GM13976 (cell line): Measurements from ENCODE around the gene TBX1.
"Not testable (repeated sequence)": the region's sequence is repeated elsewhere in the genome, so short reads cannot be mapped to it uniquely, and the experiment has no call there.

Experiments used
- DNase-seq: peaks from one replicate; pipeline ENCODE4 v3.0.0; 2012; ENCODE audit warnings: low spot score
- CTCF ChIP-seq: IDR thresholded peaks from 2 replicates; pipeline ENCODE4 v1.5.1; 2012; ENCODE audit warnings: borderline replicate concordance, mild to moderate bottlenecking; ENCODE audit not compliant: insufficient read depth; ENCODE audit errors: extremely low read depth, missing control alignments, control extremely low read depth
- in situ Hi-C: fragments of 300-500 bp; cut with MboI; formaldehyde crosslinking; loops from one replicate; pipeline ENCODE4 v1.12.0; 2022; ENCODE audit warnings: low sequenced_read_pairs, mixed read lengths, inconsistent platforms; ENCODE audit not compliant: unreplicated experiment

The TBX1 gene

DNA sequence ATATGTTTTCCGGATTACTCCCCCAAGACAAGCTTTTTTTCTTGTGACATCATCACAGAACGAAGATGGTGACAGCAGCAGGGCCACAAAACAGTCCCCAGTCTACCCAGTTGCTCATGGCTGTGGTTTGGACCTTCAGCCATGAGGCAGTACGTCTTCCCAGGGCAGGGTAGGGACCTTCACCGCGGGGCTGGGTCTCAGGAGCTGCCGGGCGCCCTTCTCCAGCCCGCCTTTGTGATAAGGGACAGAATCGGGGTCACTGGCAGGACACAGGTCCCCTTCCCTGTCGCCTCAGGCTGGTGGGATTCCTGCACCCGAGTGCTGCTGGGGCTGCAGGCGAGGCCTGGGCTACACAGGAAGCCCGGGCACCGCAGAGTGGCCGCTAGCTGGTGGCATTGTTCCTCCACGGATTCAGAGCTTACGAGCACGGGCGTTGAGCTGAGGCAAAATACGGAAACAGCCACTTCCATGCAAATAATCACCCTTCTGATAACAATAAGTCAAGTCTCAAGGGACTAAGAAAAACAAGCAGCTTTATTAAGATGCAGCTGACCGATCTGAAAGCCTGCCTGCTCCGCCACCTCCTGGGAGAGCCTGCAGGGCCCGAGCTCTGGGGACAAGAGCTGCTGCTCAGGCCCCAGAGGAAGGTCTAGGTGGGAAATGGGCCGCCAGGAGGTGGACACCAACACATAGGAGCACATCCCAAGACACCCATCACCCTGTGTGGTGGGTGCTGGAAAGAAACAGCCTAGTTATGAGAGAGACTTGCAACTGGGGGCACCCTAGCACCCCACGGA is 12.3 kb downstream of the TBX1 start:
- peak; percentile 27 for TF ChIP-seq CTCF
- no peak for DNase-seq
- in situ Hi-C loops: no loop called here

DNA sequence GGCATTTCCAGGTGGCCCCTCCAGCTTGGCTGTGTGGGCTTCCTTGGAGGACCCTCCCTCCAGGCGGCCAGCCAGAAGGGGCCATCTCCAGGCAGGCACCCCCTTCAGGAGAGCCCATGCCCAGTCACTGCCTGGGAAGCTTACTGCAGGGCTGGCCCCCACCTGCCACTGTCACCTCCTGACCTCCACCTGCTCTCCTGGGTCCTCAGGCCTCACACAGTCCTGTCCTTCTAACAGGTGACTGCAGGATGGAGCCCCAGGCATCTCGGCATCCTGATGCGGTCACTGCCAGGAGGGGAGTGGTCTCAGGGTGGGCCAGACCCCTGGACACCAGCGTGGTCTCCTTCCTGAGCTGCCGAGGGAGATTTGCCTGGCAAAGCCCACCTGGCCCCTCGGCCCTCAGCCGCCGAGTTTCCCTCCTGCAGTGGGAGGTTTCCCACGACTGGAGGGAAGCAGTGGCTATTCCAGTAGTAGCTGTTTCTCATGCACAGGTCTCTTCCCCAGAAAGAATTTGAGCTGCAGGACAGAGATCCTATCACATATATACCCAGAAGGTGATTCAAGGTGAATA is 13.0 kb downstream of the TBX1 start:
- in situ Hi-C loops: no loop called here
- TF ChIP-seq CTCF: no peak
- no peak for DNase-seq

DNA sequence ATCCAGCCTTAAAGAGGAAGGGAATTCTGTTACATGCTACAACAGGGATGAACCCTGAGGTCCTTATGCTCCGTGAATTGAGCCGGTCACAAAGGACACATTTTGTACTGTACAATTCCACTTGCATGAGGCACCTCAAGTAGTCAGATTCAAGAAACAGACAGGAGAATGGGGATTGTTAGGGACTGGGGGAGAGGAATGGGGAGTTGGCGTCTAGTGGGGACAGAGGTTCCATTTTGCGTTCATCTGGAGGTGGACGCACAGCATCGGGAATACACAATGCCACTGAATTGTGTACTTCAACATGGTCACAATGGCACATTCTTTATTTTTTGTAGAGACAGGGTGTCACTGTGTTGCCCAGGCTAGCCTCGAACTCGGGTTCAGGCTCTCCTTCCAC is 14.1 kb downstream of the TBX1 start:
- no peak for DNase-seq
- in situ Hi-C loops: no loop called here
- no peak for TF ChIP-seq CTCF

DNA sequence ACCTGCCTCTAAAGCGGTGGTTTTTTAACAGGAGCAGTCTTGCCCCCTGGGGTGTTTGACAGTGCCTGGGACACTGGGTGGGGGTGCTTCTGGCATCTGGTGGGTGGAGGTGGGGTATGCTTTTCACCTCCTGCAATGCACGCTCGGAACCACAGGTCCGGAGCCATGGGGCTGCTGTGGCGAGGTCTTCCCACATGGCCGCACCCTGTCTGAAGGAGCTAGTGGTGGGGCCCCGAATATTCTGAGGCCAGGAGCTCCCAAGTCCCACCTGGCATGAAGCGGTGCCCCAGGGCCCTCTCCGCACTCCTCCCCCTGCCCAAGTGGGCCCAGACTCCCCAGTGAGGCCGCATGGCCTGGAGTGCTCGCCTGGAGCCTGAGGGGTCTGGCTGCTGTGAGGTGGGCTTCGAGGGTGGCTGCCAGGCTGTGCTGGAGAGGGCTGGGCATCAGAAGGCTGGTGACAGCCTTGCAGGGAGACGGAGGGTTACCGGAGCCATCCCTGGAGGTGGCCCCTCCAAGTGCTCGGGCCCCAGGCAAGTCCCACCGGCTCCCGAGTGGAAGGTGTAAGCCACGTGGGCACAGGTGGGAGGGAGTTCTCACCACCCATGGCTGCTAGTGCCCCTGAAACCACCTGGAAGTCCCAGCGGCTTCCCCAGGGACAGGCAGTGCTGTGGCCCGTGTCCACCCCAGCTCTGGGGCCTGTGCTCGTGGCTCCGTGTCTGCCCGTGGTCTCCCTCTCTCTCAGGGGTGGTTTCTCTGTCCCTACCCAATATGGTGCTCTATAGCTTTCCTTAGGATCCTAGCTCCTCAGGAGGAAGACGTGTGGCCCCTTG is 15.1 kb downstream of the TBX1 start:
- in situ Hi-C loops: no loop called here
- no peak for DNase-seq
- no peak for TF ChIP-seq CTCF

DNA sequence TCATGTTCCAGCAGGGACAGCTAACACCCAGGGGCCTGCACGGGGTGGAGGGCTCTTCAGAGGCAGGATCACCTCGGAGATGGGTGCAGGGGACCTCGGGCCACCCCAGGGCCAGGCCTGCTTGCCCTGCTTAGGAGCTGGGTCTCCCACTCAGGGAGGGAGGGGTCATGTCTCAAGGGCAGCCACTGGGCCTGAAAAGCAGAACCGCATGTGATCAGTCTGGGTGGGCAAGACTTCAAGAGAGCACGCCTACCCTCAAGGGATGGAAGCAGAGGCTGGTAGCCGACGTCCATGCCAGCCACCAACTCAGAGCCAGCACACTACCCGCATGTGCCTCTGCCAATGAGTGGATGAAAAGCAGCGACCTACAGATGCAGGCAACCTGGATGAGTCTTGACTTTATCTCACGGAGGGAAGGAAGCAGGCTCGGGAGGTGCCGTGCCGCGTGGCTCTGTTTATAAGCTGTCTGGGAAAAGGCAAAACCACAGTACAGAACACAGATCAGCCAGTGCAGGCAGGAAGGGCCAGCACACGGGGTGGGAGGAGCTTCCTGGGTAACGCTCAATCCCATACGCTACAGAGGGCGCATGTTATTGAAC is 16.0 kb downstream of the TBX1 start:
- in situ Hi-C loops: no loop called here
- DNase-seq: no peak
- TF ChIP-seq CTCF: no peak

- in situ Hi-C loops, DNase-seq: not testable (repeated sequence)
Measured at GRCh38 chr22:19777192-19777591, 16.6 kb downstream of the TBX1 start.

GRCh38 chr22:19779011-19779421 is 18.4 kb downstream of the TBX1 start:
- in situ Hi-C loops: no loop called here
- no peak for DNase-seq
- no peak for TF ChIP-seq CTCF
